Peyer's patch (tissue), 4 donors: Measurements from ENCODE around the gene TRERF1.

Source experiments
- POLR2A ChIP-seq, 2 donors: fragments of 450-650 bp; IDR thresholded peaks; one replicate each; pipeline ENCODE4 v1.5.1; 2017; ENCODE audit warnings: antibody characterized with exemption in 2 of 2, mild to moderate bottlenecking in 2 of 2, moderate library complexity in 2 of 2
- TF ChIP-seq, protein P1 (sequence below), 6 experiments: fragments of 450-650 bp in 4 of 6; fragments of 200-600 bp in 2 of 6; sonication (generic) in 1 of 6; IDR thresholded peaks; one replicate each; pipeline ENCODE4 v1.5.1; 2017 to 2019; ENCODE audit warnings: antibody characterized with exemption in 6 of 6, mild to moderate bottlenecking in 3 of 6, moderate library complexity in 1 of 6

DNA sequence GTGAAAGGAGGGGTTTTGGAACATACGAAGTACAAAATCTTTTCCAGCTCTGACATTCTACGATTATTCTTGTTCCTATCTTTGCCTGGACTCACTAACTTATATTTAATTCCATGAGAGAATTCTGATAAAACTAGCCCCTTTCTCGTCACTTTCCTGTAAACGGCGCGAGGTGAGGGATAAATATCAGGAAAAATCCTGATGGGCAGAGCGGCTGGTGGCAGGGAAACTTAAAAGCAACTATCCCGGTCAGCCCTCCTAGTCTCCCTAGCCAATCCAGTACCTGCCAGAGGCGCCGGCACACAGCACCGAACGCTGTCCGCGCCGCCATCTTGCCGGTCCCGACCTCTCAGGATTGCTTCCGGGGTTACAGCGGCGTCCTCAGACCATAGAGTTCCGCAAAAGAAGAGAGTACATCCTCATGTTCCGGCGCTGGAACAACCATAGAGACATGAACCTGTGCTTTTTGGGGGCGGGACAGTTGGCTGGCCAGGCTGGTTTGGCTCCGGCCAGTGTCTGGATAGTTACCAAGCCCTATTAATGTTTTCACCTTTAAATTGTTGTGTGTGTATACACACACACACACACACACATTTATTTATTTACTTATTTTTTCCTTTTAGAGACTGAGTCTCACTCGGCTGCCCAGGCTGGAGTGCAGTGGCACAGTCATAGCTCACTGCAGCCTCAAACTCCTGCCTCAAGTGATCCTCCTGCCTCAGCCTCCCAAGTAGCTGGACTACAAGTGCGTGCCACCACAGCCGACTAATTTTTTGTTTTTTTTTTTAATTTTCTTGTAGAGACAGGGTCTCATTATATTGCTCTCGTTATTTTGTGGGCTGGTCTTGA is 234.0 kb downstream of the TRERF1 start, which contains the start of gene MRPS10:
- TF ChIP-seq, protein P1, sequence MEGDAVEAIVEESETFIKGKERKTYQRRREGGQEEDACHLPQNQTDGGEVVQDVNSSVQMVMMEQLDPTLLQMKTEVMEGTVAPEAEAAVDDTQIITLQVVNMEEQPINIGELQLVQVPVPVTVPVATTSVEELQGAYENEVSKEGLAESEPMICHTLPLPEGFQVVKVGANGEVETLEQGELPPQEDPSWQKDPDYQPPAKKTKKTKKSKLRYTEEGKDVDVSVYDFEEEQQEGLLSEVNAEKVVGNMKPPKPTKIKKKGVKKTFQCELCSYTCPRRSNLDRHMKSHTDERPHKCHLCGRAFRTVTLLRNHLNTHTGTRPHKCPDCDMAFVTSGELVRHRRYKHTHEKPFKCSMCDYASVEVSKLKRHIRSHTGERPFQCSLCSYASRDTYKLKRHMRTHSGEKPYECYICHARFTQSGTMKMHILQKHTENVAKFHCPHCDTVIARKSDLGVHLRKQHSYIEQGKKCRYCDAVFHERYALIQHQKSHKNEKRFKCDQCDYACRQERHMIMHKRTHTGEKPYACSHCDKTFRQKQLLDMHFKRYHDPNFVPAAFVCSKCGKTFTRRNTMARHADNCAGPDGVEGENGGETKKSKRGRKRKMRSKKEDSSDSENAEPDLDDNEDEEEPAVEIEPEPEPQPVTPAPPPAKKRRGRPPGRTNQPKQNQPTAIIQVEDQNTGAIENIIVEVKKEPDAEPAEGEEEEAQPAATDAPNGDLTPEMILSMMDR (IDR thresholded peaks at IDR 0.05) = no peak
- TF ChIP-seq POLR2A (IDR thresholded peaks at IDR 0.05) = peak; percentile 81 to 82
